Measurements from ENCODE around the gene KLHL26. TPM values are rescaled to one million over a fixed set of nuclear protein-coding genes. Genes with fewer than 3 reads are reported as not detected.

Gene KLHL26
- polyA plus RNA-seq, 1 experiment, result 2.3 TPM

- no peak for DNase-seq (ENCODE audit: low read depth)
- ChIA-PET POLR2A (no interaction called here), CTCF (no interaction called here)
- no peaks in the 10 kb centered on the region for H3K27me3 ChIP-seq (ENCODE audit: control insufficient read depth, insufficient read depth, low read length)
- no peak overlapping the region for H3K4me3 ChIP-seq (ENCODE audit: low read depth, low read length)
- TF ChIP-seq CTCF (IDR thresholded peaks at IDR 0.05; ENCODE audit: insufficient read depth, low read depth, low read length), result no peak
- H3K36me3 ChIP-seq (ENCODE audit: control insufficient read depth, insufficient read depth, low read length), result no peaks in the 10 kb centered on the region; the same call in 1 of the 2 replicates
Observed at GRCh38 chr19:18651300-18651699, 14.5 kb downstream of the KLHL26 start.

GRCh38 chr19:18651733-18652132 lies 14.9 kb downstream of the KLHL26 start:
- TF ChIP-seq CTCF (IDR thresholded peaks at IDR 0.05; ENCODE audit: insufficient read depth, low read depth, low read length), result no peak
- no peak overlapping the region for H3K4me3 ChIP-seq (ENCODE audit: low read depth, low read length)
- H3K27me3 ChIP-seq (ENCODE audit: control insufficient read depth, insufficient read depth, low read length), result no peaks in the 10 kb centered on the region
- ChIA-PET CTCF (no interaction called here), POLR2A (no interaction called here)
- DNase-seq (ENCODE audit: low read depth), result no peak
- no peaks in the 10 kb centered on the region; the same call in 1 of the 2 replicates for H3K36me3 ChIP-seq (ENCODE audit: control insufficient read depth, insufficient read depth, low read length)

- POLR2A ChIA-PET, result no interaction called here
- Histone ChIP-seq H3K4me3 (ENCODE audit: low read depth, low read length) (no peak overlapping the region), H3K36me3 (ENCODE audit: control insufficient read depth, insufficient read depth, low read length) (no peaks in the 10 kb centered on the region; the same call in 1 of the 2 replicates), H3K27me3 (ENCODE audit: control insufficient read depth, insufficient read depth, low read length) (no peaks in the 10 kb centered on the region; the same call in 1 of the 2 replicates)
- no peak for DNase-seq (ENCODE audit: low read depth)
- CTCF ChIA-PET, result no interaction called here
- TF ChIP-seq CTCF (IDR thresholded peaks at IDR 0.05; ENCODE audit: insufficient read depth, low read depth, low read length), result no peak
Observed at GRCh38 chr19:18653853-18654252, 17.0 kb downstream of the KLHL26 start.

GRCh38 chr19:18654469-18654868 lies 17.6 kb downstream of the KLHL26 start:
- no peak for DNase-seq (ENCODE audit: low read depth)
- TF ChIP-seq CTCF (IDR thresholded peaks at IDR 0.05; ENCODE audit: insufficient read depth, low read depth, low read length), result no peak
- CTCF ChIA-PET, result no interaction called here
- no peaks in the 10 kb centered on the region; the same call in 1 of the 2 replicates for H3K36me3 ChIP-seq (ENCODE audit: control insufficient read depth, insufficient read depth, low read length)
- no peak overlapping the region for H3K4me3 ChIP-seq (ENCODE audit: low read depth, low read length)
- POLR2A ChIA-PET, result no interaction called here
- H3K27me3 ChIP-seq (ENCODE audit: control insufficient read depth, insufficient read depth, low read length), result no peaks in the 10 kb centered on the region; the same call in 1 of the 2 replicates

GRCh38 chr19:18655173-18655844 lies 18.5 kb downstream of the KLHL26 start:
- POLR2A ChIA-PET, result no interaction called here
- Histone ChIP-seq H3K27me3 (ENCODE audit: control insufficient read depth, insufficient read depth, low read length) (no peaks in the 10 kb centered on the region; the same call in 1 of the 2 replicates), H3K4me3 (ENCODE audit: low read depth, low read length) (no peak overlapping the region), H3K36me3 (ENCODE audit: control insufficient read depth, insufficient read depth, low read length) (no peaks in the 10 kb centered on the region; the same call in 1 of the 2 replicates)
- CTCF ChIA-PET, result no interaction called here
- TF ChIP-seq CTCF (IDR thresholded peaks at IDR 0.05; ENCODE audit: insufficient read depth, low read depth, low read length), result no peak
- DNase-seq (ENCODE audit: low read depth), result no peak

Measured in BJ (cell line).